IMR-90 (cell line): ENCODE data around the gene ITK. TPM values are rescaled to one million over a fixed set of nuclear protein-coding genes. Genes with fewer than 3 reads are reported as not detected.

ENCODE experiments used
- ATAC-seq: fragments of 200-7000 bp; cut with Tn5 transposase; 2 replicates; pipeline ENCODE4 v1.9.1; 2020; ENCODE audit warnings: low read depth, mild to moderate bottlenecking, moderate library complexity
- BruUV-seq: library from RNA; stranded (reverse); fragments of 400-500 nt; replicated peaks from 2 replicates; lab custom pipeline; 2021; lab: Mats Ljungman, UMichigan
- CTCF ChIA-PET: fragments of 300-600 bp; formaldehyde crosslinking; extraction: SDS; loops from one replicate; lab custom pipeline; 2021; ENCODE audit warnings: antibody characterized with exemption; lab: Yijun Ruan, JAX
- POLR2A ChIA-PET: fragments of 300-600 bp; sonication (Branson Sonifier 250); formaldehyde crosslinking; loops from one replicate; lab custom pipeline; 2022; ENCODE audit warnings: antibody characterized with exemption; ENCODE audit not compliant: unreplicated experiment; lab: Charles Lee
- DNase-seq: peaks from one replicate; pipeline ENCODE4 v3.0.0; 2013
- H2AFZ ChIP-seq: replicated peaks from 2 replicates; pipeline ENCODE3; 2013; ENCODE audit warnings: low read length, mild to moderate bottlenecking; ENCODE audit not compliant: poor library complexity
- H2AK5ac ChIP-seq: 2 replicates; pipeline ENCODE4 v1.6.1; 2013; ENCODE audit warnings: low read depth, low read length, inconsistent platforms
- H2AK9ac ChIP-seq: replicated peaks from 2 replicates; pipeline ENCODE3; 2013; ENCODE audit warnings: mild to moderate bottlenecking, low read depth, low read length, moderate library complexity; ENCODE audit not compliant: poor library complexity
- H2BK120ac ChIP-seq: 2 replicates; pipeline ENCODE4 v1.6.1; 2013; ENCODE audit warnings: low read depth, low read length, inconsistent platforms
- H2BK15ac ChIP-seq: 3 replicates; pipeline ENCODE4 v1.6.1; 2013; ENCODE audit warnings: low read depth, low read length, inconsistent platforms
- H2BK20ac ChIP-seq: 2 replicates; pipeline ENCODE4 v1.6.1; 2013; ENCODE audit warnings: low read depth, mild to moderate bottlenecking, inconsistent platforms, low read length, moderate library complexity
- H2BK5ac ChIP-seq: 2 replicates; pipeline ENCODE4 v1.6.1; 2013; ENCODE audit warnings: mild to moderate bottlenecking, low read depth, low read length, inconsistent platforms; ENCODE audit not compliant: poor library complexity, severe bottlenecking
- H3K14ac ChIP-seq: replicated peaks from 2 replicates; pipeline ENCODE4 v1.6.1; 2013; ENCODE audit warnings: low read depth, low read length, inconsistent platforms
- H3K18ac ChIP-seq: 2 replicates; pipeline ENCODE4 v1.6.1; 2013; ENCODE audit warnings: low read depth, low read length, control low read depth
- H3K23ac ChIP-seq: 2 replicates; pipeline ENCODE4 v1.6.1; 2013; ENCODE audit warnings: low read depth, low read length, inconsistent platforms
- H3K27ac ChIP-seq: 2 replicates; pipeline ENCODE4 v1.5.1; 2013; ENCODE audit warnings: mild to moderate bottlenecking, control low read depth, low read length; ENCODE audit not compliant: insufficient read depth
- H3K27me3 ChIP-seq: 2 replicates; pipeline ENCODE4 v1.6.1; 2013; ENCODE audit warnings: low read length; ENCODE audit not compliant: control insufficient read depth, insufficient read depth
- H3K36me3 ChIP-seq: 2 replicates; pipeline ENCODE4 v1.6.1; 2013; ENCODE audit warnings: low read length, mixed read lengths; ENCODE audit not compliant: control insufficient read depth, insufficient read depth
- H3K4ac ChIP-seq: 2 replicates; pipeline ENCODE4 v1.6.1; 2013; ENCODE audit warnings: low read depth, low read length, inconsistent platforms
- H3K4me1 ChIP-seq: 2 replicates; pipeline ENCODE4 v1.6.1; 2013; ENCODE audit warnings: low read length, mixed read lengths; ENCODE audit not compliant: control insufficient read depth, insufficient read depth
- H3K4me2 ChIP-seq: 2 replicates; pipeline ENCODE4 v1.6.1; 2013; ENCODE audit warnings: low read depth, mild to moderate bottlenecking, control low read depth, low read length, moderate library complexity
- H3K4me3 ChIP-seq: 2 replicates; pipeline ENCODE4 v1.5.1; 2013; ENCODE audit warnings: low read depth, mild to moderate bottlenecking, control low read depth, low read length, moderate library complexity; ENCODE audit not compliant: insufficient read depth
- H3K56ac ChIP-seq: 2 replicates; pipeline ENCODE4 v1.6.1; 2013; ENCODE audit warnings: low read length, inconsistent platforms; ENCODE audit not compliant: insufficient read depth; ENCODE audit errors: extremely low read depth
- H3K79me1 ChIP-seq, 2 experiments: 2 replicates each; pipeline ENCODE4 v1.6.1; 2013; ENCODE audit warnings: low read length in 2 of 2, inconsistent platforms in 1 of 2, low read depth in 1 of 2
- H3K9ac ChIP-seq: 2 replicates; pipeline ENCODE4 v1.6.1; 2013; ENCODE audit warnings: low read depth, low read length, control low read depth
- H3K9me1 ChIP-seq: 2 replicates; pipeline ENCODE4 v1.6.1; 2013; ENCODE audit warnings: low read length, inconsistent platforms; ENCODE audit not compliant: insufficient read depth
- H3K9me3 ChIP-seq: 2 replicates; pipeline ENCODE4 v1.6.1; 2013; ENCODE audit warnings: low read length; ENCODE audit not compliant: control insufficient read depth, insufficient read depth
- H4K20me1 ChIP-seq: 2 replicates; pipeline ENCODE4 v1.6.1; 2013; ENCODE audit warnings: low read length, inconsistent platforms; ENCODE audit not compliant: insufficient read depth
- H4K5ac ChIP-seq: 2 replicates; pipeline ENCODE4 v1.6.1; 2013; ENCODE audit warnings: mild to moderate bottlenecking, low read depth, low read length, control low read depth
- H4K8ac ChIP-seq, 2 experiments: 2 replicates each; pipeline ENCODE4 v1.6.1; 2013; ENCODE audit warnings: low read depth in 2 of 2, low read length in 2 of 2, control low read depth in 1 of 2, inconsistent platforms in 1 of 2
- H4K91ac ChIP-seq: 2 replicates; pipeline ENCODE4 v1.6.1; 2013; ENCODE audit warnings: low read depth, low read length, inconsistent platforms; ENCODE audit not compliant: insufficient read depth
- BHLHE40 ChIP-seq: fragments of 150-350 bp; IDR thresholded peaks from 2 replicates; pipeline ENCODE4 v1.6.1; 2016; ENCODE audit warnings: mild to moderate bottlenecking, low read depth, low read length
- CHD1 ChIP-seq: IDR thresholded peaks from 2 replicates; pipeline ENCODE4 v1.6.1; 2012; ENCODE audit warnings: low read depth, low read length, improper control_type of control experiment
- FOS ChIP-seq: fragments of 150-350 bp; IDR thresholded peaks from 2 replicates; pipeline ENCODE4 v1.6.1; 2016; ENCODE audit warnings: low read depth, low read length
- MAFK ChIP-seq: IDR thresholded peaks from 2 replicates; pipeline ENCODE4 v1.6.1; 2012; ENCODE audit warnings: low read depth, low read length, improper control_type of control experiment
- MAZ ChIP-seq: IDR thresholded peaks from 2 replicates; pipeline ENCODE4 v1.6.1; 2012; ENCODE audit warnings: low read depth, mild to moderate bottlenecking, low read length, improper control_type of control experiment, moderate library complexity, borderline replicate concordance
- MXI1 ChIP-seq: IDR thresholded peaks from 2 replicates; pipeline ENCODE4 v1.6.1; 2012; ENCODE audit warnings: low read depth, mild to moderate bottlenecking, low read length, moderate library complexity, borderline replicate concordance
- NFE2L2 ChIP-seq: fragments of 150-350 bp; IDR thresholded peaks from 2 replicates; pipeline ENCODE4 v1.6.1; 2016; ENCODE audit warnings: low read depth, mild to moderate bottlenecking, low read length
- RAD21 ChIP-seq: IDR thresholded peaks from 2 replicates; pipeline ENCODE4 v1.6.1; 2012; ENCODE audit warnings: low read length, improper control_type of control experiment
- RCOR1 ChIP-seq: IDR thresholded peaks from 2 replicates; pipeline ENCODE4 v1.6.1; 2012; ENCODE audit warnings: mild to moderate bottlenecking, low read length, improper control_type of control experiment; ENCODE audit not compliant: insufficient replicate concordance
- RFX5 ChIP-seq: IDR thresholded peaks from 2 replicates; pipeline ENCODE4 v1.8.0; 2012; ENCODE audit warnings: low read depth, mild to moderate bottlenecking, low read length, moderate library complexity
- SMC3 ChIP-seq: fragments of 150-350 bp; IDR thresholded peaks from 2 replicates; pipeline ENCODE4 v1.6.1; 2016; ENCODE audit warnings: low read depth, mild to moderate bottlenecking, antibody characterized with exemption, low read length, moderate library complexity
- USF2 ChIP-seq: fragments of 150-350 bp; IDR thresholded peaks from 2 replicates; pipeline ENCODE4 v1.6.1; 2017; ENCODE audit warnings: mild to moderate bottlenecking, antibody characterized with exemption, low read length, low read depth
- WGBS, 2 experiments: methylation state at CpG; one replicate each; pipeline versions ENCODE4 v1.1.5 to v1.1.7; 2013; ENCODE audit warnings: missing lambda C conversion rate in 2 of 2; ENCODE audit not compliant: insufficient read length in 1 of 2; ENCODE audit errors: extremely low coverage in 2 of 2; 5-methylcytosine and 5-hydroxymethylcytosine counted together
- dilution Hi-C: fragments of 300-500 bp; cut with HindIII; formaldehyde crosslinking; loops from one replicate; pipeline ENCODE4 v1.14.3; 2018; ENCODE audit warnings: low sequenced_read_pairs; ENCODE audit not compliant: unreplicated experiment
- in situ Hi-C: fragments of 300-500 bp; cut with MboI; formaldehyde crosslinking; loops from 3 replicates; pipeline ENCODE4 v1.14.3; 2019; ENCODE audit warnings: low sequenced_read_pairs, inconsistent platforms, mixed read lengths
- intact Hi-C: fragments of 100-400 bp; cut with micrococcal nuclease; formaldehyde crosslinking; loops from 2 replicates; pipeline ENCODE4 v1.10.0; 2022
- polyA plus RNA-seq, 3 experiments: library from polyadenylated mRNA; depleted of rRNA; stranded (reverse); fragments of >200 nt; gene quantifications; 2 replicates each; pipeline ENCODE4 v1.2.3, GENCODE V29; 2012; ENCODE audit warnings: low replicate concordance in 1 of 3
- total RNA-seq: library from RNA; depleted of rRNA; stranded (reverse); fragments of >200 nt; gene quantifications from 2 replicates; pipeline ENCODE4 v1.2.3, GENCODE V29; 2012
- TF ChIP-seq, protein P1 (sequence below): conservative IDR thresholded peaks from 2 replicates; pipeline ENCODE4 v1.5.1; 2012; ENCODE audit warnings: mild to moderate bottlenecking, low read depth, low read length, improper control_type of control experiment

ITK gene
- total and polyA plus RNA-seq, 2 of the 4 experiments (the other 2 are of a cell fraction): not detected

DNA sequence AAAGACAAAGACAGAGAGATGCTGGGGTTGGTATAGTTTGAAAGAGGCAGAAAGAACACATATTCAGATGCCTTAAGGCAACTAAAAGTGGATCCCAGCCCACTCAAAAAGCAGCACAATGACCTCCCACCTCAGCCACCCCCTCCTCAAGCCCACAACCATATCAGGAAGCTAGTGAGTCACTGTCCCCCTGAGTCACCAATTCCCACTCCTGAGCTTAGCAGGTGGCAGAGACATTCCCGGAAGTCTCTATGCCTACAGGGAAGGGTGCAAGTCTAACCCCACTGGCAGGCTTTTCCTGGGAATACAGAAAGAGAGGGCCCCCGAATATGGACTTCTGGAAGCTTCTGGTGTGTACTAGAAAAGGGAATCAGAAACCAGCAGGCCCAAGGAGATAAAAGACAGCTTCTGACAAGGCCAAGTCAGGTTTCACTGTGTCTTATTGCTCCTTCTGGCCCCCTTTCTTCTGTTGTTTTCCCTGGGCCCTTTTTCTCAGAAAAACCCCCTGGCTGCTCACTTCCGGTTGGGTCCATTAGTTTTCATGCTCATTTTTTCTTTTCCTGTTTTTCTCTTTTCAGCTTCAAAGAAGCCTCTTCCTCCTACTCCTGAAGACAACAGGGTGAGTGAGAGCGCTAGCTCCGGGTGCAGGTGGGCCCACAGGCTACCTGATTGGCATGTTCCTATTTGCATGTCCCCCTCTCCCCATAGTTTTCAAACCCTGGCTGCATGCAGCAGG, 36.8 kb downstream of the ITK start:
- Histone ChIP-seq H4K20me1 (no peaks in the 10 kb centered on the region), H3K4me3 (no peak overlapping the region), H4K5ac (no peak overlapping the region), H4K8ac (no peak overlapping the region), H3K18ac (no peak overlapping the region), H3K4ac (no peak overlapping the region), H3K4me1 (no peaks in the 10 kb centered on the region), H3K4me2 (no peak overlapping the region), H3K27me3 (no peaks in the 10 kb centered on the region), H3K79me1 (no peaks in the 10 kb centered on the region), H2BK120ac (no peak overlapping the region), H3K14ac (no peak overlapping the region), H2AK5ac (no peak overlapping the region), H3K9me1 (no peaks in the 10 kb centered on the region), H3K27ac (no peak overlapping the region), H3K23ac (no peak overlapping the region), H3K56ac (no peak overlapping the region), H2BK5ac (no peak overlapping the region), H2BK20ac (no peak overlapping the region), H2AFZ (no peak overlapping the region), H2BK15ac (no peak overlapping the region), H3K36me3 (no peaks in the 10 kb centered on the region), H2AK9ac (no peak overlapping the region), H3K9me3 (no peaks in the 10 kb centered on the region), H3K9ac (no peak overlapping the region), H4K91ac (no peak overlapping the region)
- no peak for DNase-seq
- BruUV-seq: no TSS peak
- no peak for TF ChIP-seq MXI1
- no peak for TF ChIP-seq SMC3
- no peak for TF ChIP-seq CHD1
- TF ChIP-seq FOS: no peak
- no peak for TF ChIP-seq MAFK
- no peak for TF ChIP-seq MAZ
- TF ChIP-seq, protein P1, sequence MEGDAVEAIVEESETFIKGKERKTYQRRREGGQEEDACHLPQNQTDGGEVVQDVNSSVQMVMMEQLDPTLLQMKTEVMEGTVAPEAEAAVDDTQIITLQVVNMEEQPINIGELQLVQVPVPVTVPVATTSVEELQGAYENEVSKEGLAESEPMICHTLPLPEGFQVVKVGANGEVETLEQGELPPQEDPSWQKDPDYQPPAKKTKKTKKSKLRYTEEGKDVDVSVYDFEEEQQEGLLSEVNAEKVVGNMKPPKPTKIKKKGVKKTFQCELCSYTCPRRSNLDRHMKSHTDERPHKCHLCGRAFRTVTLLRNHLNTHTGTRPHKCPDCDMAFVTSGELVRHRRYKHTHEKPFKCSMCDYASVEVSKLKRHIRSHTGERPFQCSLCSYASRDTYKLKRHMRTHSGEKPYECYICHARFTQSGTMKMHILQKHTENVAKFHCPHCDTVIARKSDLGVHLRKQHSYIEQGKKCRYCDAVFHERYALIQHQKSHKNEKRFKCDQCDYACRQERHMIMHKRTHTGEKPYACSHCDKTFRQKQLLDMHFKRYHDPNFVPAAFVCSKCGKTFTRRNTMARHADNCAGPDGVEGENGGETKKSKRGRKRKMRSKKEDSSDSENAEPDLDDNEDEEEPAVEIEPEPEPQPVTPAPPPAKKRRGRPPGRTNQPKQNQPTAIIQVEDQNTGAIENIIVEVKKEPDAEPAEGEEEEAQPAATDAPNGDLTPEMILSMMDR: no peak
- no peak for TF ChIP-seq USF2
- TF ChIP-seq RCOR1: no peak
- TF ChIP-seq BHLHE40: no peak
- no peak for TF ChIP-seq RAD21
- no peak for TF ChIP-seq RFX5
- TF ChIP-seq NFE2L2: no peak
- POLR2A ChIA-PET: no interaction called here
- CTCF ChIA-PET: no interaction called here
- no peak for ATAC-seq
- dilution Hi-C loops: no loop called here
- WGBS, 2 experiments: 33% methylated on average over 3 of the region's 5 CpGs; no CpG with 5 or more reads in 1 of the 2 experiments
- intact Hi-C loops: no loop called here
- in situ Hi-C loops: no loop called here
